CD4-positive, alpha-beta memory T cell (primary cell): ENCODE results near the gene ATG13. TPM values are rescaled to one million over a fixed set of nuclear protein-coding genes. Genes with fewer than 3 reads are reported as not detected.

Experiments
- CTCF ChIA-PET: fragments of 350-600 bp; sonication (Branson Sonifier 250); formaldehyde crosslinking; loops from one replicate; lab custom pipeline; 2021; ENCODE audit warnings: inconsistent platforms; ENCODE audit not compliant: partially characterized antibody; lab: Charles Lee
- POLR2A ChIA-PET: fragments of 350-600 bp; sonication (Branson Sonifier 250); formaldehyde crosslinking; loops from one replicate; lab custom pipeline; 2021; ENCODE audit not compliant: partially characterized antibody; lab: Charles Lee
- DNase-seq, 5 donors: peaks; one replicate each; pipeline versions ENCODE4 v3.0.0 to v3.0.0-alpha.2; 2020 to 2022; ENCODE audit warnings: mixed read lengths in 1 of 5
- H3K27ac ChIP-seq: one replicate; pipeline ENCODE4 v1.7.0; 2013; ENCODE audit warnings: low read depth, low read length
- H3K27me3 ChIP-seq: 2 replicates; pipeline ENCODE4 v1.7.0; 2013; ENCODE audit warnings: mild to moderate bottlenecking, low read length, moderate library complexity; ENCODE audit not compliant: insufficient read depth
- H3K36me3 ChIP-seq: 2 replicates; pipeline ENCODE4 v1.7.0; 2013; ENCODE audit warnings: mild to moderate bottlenecking, low read length, moderate library complexity; ENCODE audit not compliant: insufficient read depth
- H3K4me1 ChIP-seq: 2 replicates; pipeline ENCODE4 v1.7.0; 2013; ENCODE audit warnings: mild to moderate bottlenecking, low read length, moderate library complexity; ENCODE audit not compliant: insufficient read depth
- H3K4me3 ChIP-seq, 2 donors: one replicate each; pipeline ENCODE4 v1.7.0; 2013; ENCODE audit warnings: low read length in 2 of 2, mild to moderate bottlenecking in 1 of 2
- H3K9me3 ChIP-seq, 2 donors: one replicate each; pipeline ENCODE4 v1.7.0; 2013; ENCODE audit warnings: low read length in 2 of 2, control low read depth in 1 of 2; ENCODE audit not compliant: control insufficient read depth in 1 of 2
- H3K27ac Mint-ChIP-seq, 7 donors: one replicate each; pipeline ENCODE4 v1.8.0; 2020 to 2021; ENCODE audit warnings: mixed read lengths in 7 of 7, mild to moderate bottlenecking in 6 of 7, inconsistent platforms in 3 of 7, moderate library complexity in 3 of 7
- H3K27me3 Mint-ChIP-seq, 2 donors: one replicate each; pipeline ENCODE4 v1.8.0; 2020 to 2021; ENCODE audit warnings: mixed read lengths in 2 of 2
- H3K36me3 Mint-ChIP-seq, 2 donors: one replicate each; pipeline ENCODE4 v1.8.0; 2020 to 2021; ENCODE audit warnings: mixed read lengths in 2 of 2, inconsistent platforms in 1 of 2, mild to moderate bottlenecking in 1 of 2
- H3K4me1 Mint-ChIP-seq, 4 donors: one replicate each; pipeline ENCODE4 v1.8.0; 2020 to 2021; ENCODE audit warnings: mixed read lengths in 4 of 4, mild to moderate bottlenecking in 1 of 4
- H3K4me3 Mint-ChIP-seq, 8 donors: one replicate each; pipeline ENCODE4 v1.8.0; 2020 to 2021; ENCODE audit warnings: mixed read lengths in 8 of 8, mild to moderate bottlenecking in 7 of 8, moderate library complexity in 6 of 8, inconsistent platforms in 3 of 8
- H3K9me3 Mint-ChIP-seq, 8 donors: one replicate each; pipeline ENCODE4 v1.8.0; 2020 to 2021; ENCODE audit warnings: mixed read lengths in 8 of 8, mild to moderate bottlenecking in 5 of 8, inconsistent platforms in 3 of 8, moderate library complexity in 1 of 8
- intact Hi-C: fragments of 100-400 bp; cut with micrococcal nuclease; formaldehyde crosslinking; loops from one replicate; pipeline ENCODE4 v1.15.1; 2023
- polyA plus RNA-seq, 2 donors: library from polyadenylated mRNA; unstranded; fragments of 300-500 nt; fragmentation: Illumina TruSeq; gene quantifications; one replicate each; pipeline ENCODE4 v1.2.3, GENCODE V29; 2021
- total RNA-seq, 2 experiments: library from RNA; stranded (reverse); gene quantifications; one replicate each; pipeline ENCODE4 v1.2.3, GENCODE V29; 2021

ATG13 gene
- total and polyA plus RNA-seq, 4 experiments from 2014 or later: 64.2 to 96.2 (median 76.0) TPM

DNA sequence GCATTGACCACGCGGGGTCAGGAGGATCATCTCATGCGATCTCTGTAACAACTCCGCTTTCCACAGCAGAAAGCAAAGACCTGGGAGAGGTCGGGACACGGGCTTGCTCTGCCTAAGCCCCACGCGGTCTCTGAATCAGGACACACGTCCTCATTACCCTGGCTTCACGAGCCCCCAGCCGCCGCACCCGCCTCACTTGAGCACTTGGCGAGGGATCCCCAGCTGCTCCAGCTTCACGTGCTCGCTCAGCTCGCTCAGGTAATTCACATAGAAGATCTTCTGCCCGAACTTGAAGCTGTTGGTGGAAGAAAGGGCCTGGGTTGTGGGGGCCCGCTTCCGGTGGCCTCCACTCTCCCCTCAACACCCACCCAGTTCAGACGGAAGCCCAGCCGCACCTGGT is 63.5 kb downstream of the ATG13 start:
- intact Hi-C loops: no loop called here
- peaks cover 45% of the 10 kb centered on the region for H3K36me3 ChIP-seq

DNA sequence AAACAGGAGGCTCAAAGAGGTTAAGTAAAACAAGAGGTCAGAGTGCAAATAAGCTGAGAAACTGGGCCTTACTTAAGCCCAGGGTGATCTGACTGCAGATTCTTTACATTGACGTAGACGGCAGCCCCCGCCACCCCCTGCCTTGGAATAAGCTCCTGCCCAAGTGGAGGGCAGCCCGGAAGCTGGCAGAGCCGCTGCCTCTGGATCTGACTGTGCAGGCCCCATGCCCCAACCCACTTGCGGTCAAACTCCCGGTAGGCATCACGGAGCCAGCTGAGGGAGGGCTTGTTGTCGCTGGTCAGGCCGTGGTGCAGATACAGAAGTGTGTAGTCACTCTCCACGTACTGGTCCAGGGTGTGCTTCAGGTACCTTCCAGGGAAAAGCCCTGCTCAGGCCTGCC is 64.5 kb downstream of the ATG13 start:
- Histone ChIP-seq H3K4me3 (no peak overlapping the region), H3K9me3 (no peaks in the 10 kb centered on the region), H3K4me1 (peaks cover 6% of the 10 kb centered on the region), H3K27ac (no peak overlapping the region), H3K27me3 (no peaks in the 10 kb centered on the region), H3K36me3 (peaks cover 45% of the 10 kb centered on the region)
- H3K9me3 Mint-ChIP-seq: no peaks in the 10 kb centered on the region
- H3K4me1 Mint-ChIP-seq: peaks cover 11 to 16% (median 13%) of the 10 kb centered on the region in 4 donors
- DNase-seq: no peak
- H3K27ac Mint-ChIP-seq: peak overlapping the region in 1 of 7 donors; percentile 10
- CTCF ChIA-PET: interaction anchor here (1.8 kb wide), 1 partner anchor 11 kb away, joined by 8 read pairs; no protein-coding TSS in a partner anchor
- intact Hi-C loops: no loop called here
- peaks cover 20 to 65% of the 10 kb centered on the region in 2 donors for H3K36me3 Mint-ChIP-seq
- no peak overlapping the region for H3K4me3 Mint-ChIP-seq
- POLR2A ChIA-PET: interaction anchor here (1.5 kb wide), 1 partner anchor 11 kb away, joined by 4 read pairs; no protein-coding TSS in a partner anchor
- no peaks in the 10 kb centered on the region for H3K27me3 Mint-ChIP-seq

More for the DNA sequence above, 63.5 kb downstream of the ATG13 start:
- H3K4me3 ChIP-seq: no peak overlapping the region
- H3K4me3 Mint-ChIP-seq: no peak overlapping the region
- ChIA-PET POLR2A (interaction anchor here (1.5 kb wide), 1 partner anchor 10 kb away, joined by 4 read pairs; no protein-coding TSS in a partner anchor), CTCF (interaction anchor here (1.8 kb wide), 1 partner anchor 10 kb away, joined by 8 read pairs; no protein-coding TSS in a partner anchor)
- H3K36me3 Mint-ChIP-seq: peaks cover 25 to 63% of the 10 kb centered on the region in 2 donors
- H3K4me1 ChIP-seq: peaks cover 16% of the 10 kb centered on the region
- H3K27ac ChIP-seq: no peak overlapping the region
- H3K9me3 Mint-ChIP-seq: no peaks in the 10 kb centered on the region
- peak overlapping the region in 3 of 7 donors; percentile 52 to 75 (median 61) for H3K27ac Mint-ChIP-seq
- H3K27me3 Mint-ChIP-seq: no peaks in the 10 kb centered on the region
- no peaks in the 10 kb centered on the region for H3K27me3 ChIP-seq
- H3K9me3 ChIP-seq: no peaks in the 10 kb centered on the region
- peaks cover 15 to 24% (median 21%) of the 10 kb centered on the region in 4 donors for H3K4me1 Mint-ChIP-seq
- no peak for DNase-seq

- intact Hi-C loops: no loop called here
- no peak for DNase-seq
- Mint-ChIP-seq H3K4me1 (peaks cover 3 to 13% (median 8%) of the 10 kb centered on the region in 4 donors), H3K27ac (peak overlapping the region in 3 of 7 donors; percentile 41 to 68 (median 64)), H3K27me3 (no peaks in the 10 kb centered on the region), H3K4me3 (no peak overlapping the region), H3K9me3 (no peaks in the 10 kb centered on the region), H3K36me3 (peaks cover 24 to 67% of the 10 kb centered on the region in 2 donors)
- POLR2A ChIA-PET: interaction anchor here (1.6 to 1.9 kb wide), 2 partner anchors 8 to 12 kb away, joined by 5 to 6 read pairs; no protein-coding TSS in a partner anchor
- Histone ChIP-seq H3K4me3 (no peak overlapping the region), H3K36me3 (peaks cover 53% of the 10 kb centered on the region), H3K4me1 (no peaks in the 10 kb centered on the region), H3K27ac (no peak overlapping the region), H3K9me3 (no peaks in the 10 kb centered on the region), H3K27me3 (no peaks in the 10 kb centered on the region)
- CTCF ChIA-PET: interaction anchor here (1.2 kb wide), 1 partner anchor 12 kb away, joined by 4 read pairs; no protein-coding TSS in a partner anchor
Observed at GRCh38 chr11:46682773-46683752, 65.7 kb downstream of the ATG13 start.

DNA sequence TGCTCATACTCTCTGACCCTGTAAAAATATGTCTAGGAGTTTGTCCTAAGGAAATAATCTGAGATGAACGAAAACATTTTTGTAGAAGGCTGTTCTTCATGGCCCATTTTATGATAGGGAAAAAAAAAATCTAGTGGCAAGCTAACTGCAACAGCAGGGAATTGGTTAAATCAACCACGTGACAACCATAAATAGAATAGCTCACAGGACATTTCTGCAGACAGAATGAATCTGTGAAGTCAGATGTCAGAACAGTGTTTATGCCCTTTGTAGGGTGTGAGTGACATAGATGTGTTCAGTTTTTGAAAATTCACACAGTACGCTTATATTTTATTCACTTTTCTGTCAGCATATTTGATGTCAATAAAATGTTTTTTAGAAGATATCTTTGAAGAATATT is 67.0 kb downstream of the ATG13 start:
- no peaks in the 10 kb centered on the region for H3K9me3 ChIP-seq
- POLR2A ChIA-PET: interaction anchor here (1.6 to 1.9 kb wide), 2 partner anchors 9 to 13 kb away, joined by 5 to 6 read pairs; no protein-coding TSS in a partner anchor
- DNase-seq: no peak
- peaks cover 20 to 63% of the 10 kb centered on the region in 2 donors for H3K36me3 Mint-ChIP-seq
- no peaks in the 10 kb centered on the region for H3K27me3 Mint-ChIP-seq
- H3K36me3 ChIP-seq: peaks cover 40% of the 10 kb centered on the region
- H3K27ac Mint-ChIP-seq: no peak overlapping the region
- H3K4me1 ChIP-seq: no peaks in the 10 kb centered on the region
- peaks cover 5 to 13% (median 5%) of the 10 kb centered on the region in 4 donors for H3K4me1 Mint-ChIP-seq
- no peak overlapping the region for H3K4me3 Mint-ChIP-seq
- no peak overlapping the region for H3K4me3 ChIP-seq
- CTCF ChIA-PET: interaction anchor here (0.9 to 1.6 kb wide), 2 partner anchors 13 to 15 kb away, joined by 5 read pairs; no protein-coding TSS in a partner anchor
- H3K9me3 Mint-ChIP-seq: no peaks in the 10 kb centered on the region
- intact Hi-C loops: no loop called here
- H3K27ac ChIP-seq: no peak overlapping the region
- H3K27me3 ChIP-seq: no peaks in the 10 kb centered on the region

- H3K36me3 Mint-ChIP-seq: peaks cover 23 to 55% of the 10 kb centered on the region in 2 donors
Observed at GRCh38 chr11:46686886-46687795, 69.8 kb downstream of the ATG13 start.

DNA sequence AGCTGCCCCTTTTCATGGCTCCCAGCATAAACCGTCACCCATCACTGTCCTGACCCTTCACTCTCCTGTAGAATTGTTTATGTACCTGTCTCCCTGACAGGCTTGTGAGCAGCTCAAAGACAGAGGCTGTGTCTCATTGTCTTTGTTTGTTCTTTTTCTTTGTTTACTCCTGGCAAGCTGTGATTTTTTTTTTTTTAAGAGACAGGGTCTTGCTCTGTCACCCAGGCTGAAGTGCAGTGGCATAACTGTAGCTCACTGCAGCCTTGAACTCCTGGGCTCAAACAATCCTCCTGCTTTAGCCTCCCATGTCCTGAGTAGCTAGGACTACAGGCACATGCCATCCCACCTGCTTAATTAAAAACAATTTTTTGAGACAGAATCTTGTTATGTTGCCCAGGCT is 73.3 kb downstream of the ATG13 start:
- H3K36me3 Mint-ChIP-seq: peaks cover 32 to 52% of the 10 kb centered on the region in 2 donors
- H3K4me1 Mint-ChIP-seq: peaks cover 7 to 25% (median 16%) of the 10 kb centered on the region in 4 donors
- H3K27ac Mint-ChIP-seq: peak overlapping the region; percentile 4 to 64 (median 36)
- no peak for DNase-seq
- Histone ChIP-seq H3K27ac (no peak overlapping the region), H3K4me3 (no peak overlapping the region), H3K36me3 (peaks cover 45% of the 10 kb centered on the region), H3K4me1 (peaks cover 9% of the 10 kb centered on the region), H3K9me3 (no peaks in the 10 kb centered on the region), H3K27me3 (no peaks in the 10 kb centered on the region)
- CTCF ChIA-PET: no interaction called here
- no peaks in the 10 kb centered on the region for H3K9me3 Mint-ChIP-seq
- intact Hi-C loops: no loop called here
- H3K27me3 Mint-ChIP-seq: no peaks in the 10 kb centered on the region
- H3K4me3 Mint-ChIP-seq: no peak overlapping the region
- POLR2A ChIA-PET: interaction anchor here (1.5 kb wide), 1 partner anchor 20 kb away, joined by 4 read pairs; no protein-coding TSS in a partner anchor

More at GRCh38 chr11:46686886-46687795, 69.8 kb downstream of the ATG13 start:
- H3K27ac ChIP-seq: no peak overlapping the region
- H3K27ac Mint-ChIP-seq: peak overlapping the region in 4 of 7 donors; percentile 15 to 74 (median 44)
- no peaks in the 10 kb centered on the region for H3K9me3 ChIP-seq
- H3K4me1 ChIP-seq: no peaks in the 10 kb centered on the region
- H3K36me3 ChIP-seq: peaks cover 19% of the 10 kb centered on the region
- ChIA-PET POLR2A (interaction anchor here (2.0 kb wide), 1 partner anchor 16 kb away, joined by 9 read pairs; no protein-coding TSS in a partner anchor), CTCF (interaction anchor here (1.3 kb wide), 1 partner anchor 10 kb away, joined by 4 read pairs; no protein-coding TSS in a partner anchor)
- H3K9me3 Mint-ChIP-seq: no peaks in the 10 kb centered on the region
- H3K4me3 Mint-ChIP-seq: no peak overlapping the region
- DNase-seq: no peak
- intact Hi-C loops: no loop called here
- no peaks in the 10 kb centered on the region for H3K27me3 ChIP-seq
- H3K4me3 ChIP-seq: no peak overlapping the region
- peaks cover 5 to 17% (median 7%) of the 10 kb centered on the region in 4 donors for H3K4me1 Mint-ChIP-seq
- no peaks in the 10 kb centered on the region for H3K27me3 Mint-ChIP-seq
